ENCODE data around the gene PRKD2.

- no peak for TF ChIP-seq CTCF (IDR thresholded peaks at IDR 0.05)
- TF ChIP-seq POLR2A (IDR thresholded peaks at IDR 0.05): no peak
Measured at GRCh38 chr19:46728208-46728607, 11.3 kb upstream of the PRKD2 start.
